GM21786 (cell line): ENCODE data around the gene KDM4B.

ENCODE experiments used
- ATAC-seq: cut with Tn5 transposase; IDR thresholded peaks from one replicate; pipeline ENCODE4 v1.9.1; 2021; ENCODE audit not compliant: unreplicated experiment

KDM4B gene

GRCh38 chr19:5067678-5068077, 98.8 kb downstream of the KDM4B start:
- no peak for ATAC-seq

DNA sequence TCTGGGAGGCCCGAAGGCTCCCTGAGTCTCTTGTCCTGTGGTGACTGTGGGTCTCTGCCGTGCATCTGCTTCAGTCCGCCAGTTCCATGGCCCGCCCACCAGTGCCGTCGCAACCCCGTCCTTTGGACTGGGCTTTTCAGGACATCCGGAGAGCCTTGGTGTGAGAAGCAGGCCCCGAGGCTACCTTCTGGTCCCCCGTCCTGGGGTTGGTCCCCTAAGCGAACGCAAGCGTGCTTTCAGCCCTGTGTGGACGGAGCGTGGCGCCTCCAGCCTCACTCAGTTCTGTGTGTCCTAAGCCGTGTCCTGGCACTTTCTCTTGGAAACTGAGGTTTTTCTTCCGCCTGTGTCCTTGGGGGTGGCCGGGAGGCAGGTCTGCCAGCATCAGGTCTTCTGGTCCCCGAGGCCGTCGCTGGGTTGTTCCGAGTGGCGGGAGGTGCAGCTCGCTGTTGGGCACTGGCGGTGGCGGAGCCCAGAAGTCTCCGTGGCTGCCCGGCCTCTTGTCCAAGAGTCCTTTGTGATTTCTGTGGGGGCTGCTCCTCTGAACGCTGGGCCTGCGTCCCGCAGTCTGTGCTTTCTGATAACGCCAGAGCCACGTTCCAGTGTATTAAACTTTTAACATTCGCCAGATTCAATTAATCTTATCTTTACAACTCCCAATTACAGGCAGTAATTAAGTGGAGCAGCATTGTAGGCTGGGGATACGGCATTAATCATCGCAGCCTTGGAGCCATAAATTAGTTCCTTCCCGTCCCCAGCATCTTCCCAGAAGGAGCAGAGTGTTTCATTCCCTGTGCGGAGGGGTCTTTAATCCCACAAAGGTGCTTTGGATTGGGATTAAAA, 99.5 kb downstream of the KDM4B start:
- ATAC-seq: no peak

GRCh38 chr19:5070331-5070730, 101.4 kb downstream of the KDM4B start:
- ATAC-seq: no peak

DNA sequence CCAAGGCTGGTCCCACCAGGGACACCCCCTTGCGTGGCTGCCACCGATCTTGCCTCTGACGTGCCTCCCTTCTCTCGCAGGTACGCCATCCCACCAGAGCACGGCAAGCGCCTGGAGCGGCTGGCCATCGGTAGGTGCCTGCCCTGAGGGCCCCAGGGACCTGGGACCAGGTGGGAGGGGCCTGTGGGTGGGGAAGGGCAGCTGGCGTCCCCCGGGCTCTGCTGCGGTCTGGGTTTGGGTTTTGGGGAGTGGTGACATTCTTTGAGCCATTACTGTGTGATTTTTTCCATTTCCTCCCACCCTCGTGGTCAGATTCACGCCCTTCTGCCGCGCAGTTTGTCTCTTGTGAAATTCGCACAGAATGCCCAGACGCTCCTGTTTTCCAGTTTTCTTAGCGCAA, 102.0 kb downstream of the KDM4B start:
- no peak for ATAC-seq

GRCh38 chr19:5071579-5071978, 102.7 kb downstream of the KDM4B start:
- no peak for ATAC-seq

- no peak for ATAC-seq
Observed at GRCh38 chr19:5072115-5072514, 103.2 kb downstream of the KDM4B start.

GRCh38 chr19:5073153-5073844, 104.4 kb downstream of the KDM4B start:
- no peak for ATAC-seq

DNA sequence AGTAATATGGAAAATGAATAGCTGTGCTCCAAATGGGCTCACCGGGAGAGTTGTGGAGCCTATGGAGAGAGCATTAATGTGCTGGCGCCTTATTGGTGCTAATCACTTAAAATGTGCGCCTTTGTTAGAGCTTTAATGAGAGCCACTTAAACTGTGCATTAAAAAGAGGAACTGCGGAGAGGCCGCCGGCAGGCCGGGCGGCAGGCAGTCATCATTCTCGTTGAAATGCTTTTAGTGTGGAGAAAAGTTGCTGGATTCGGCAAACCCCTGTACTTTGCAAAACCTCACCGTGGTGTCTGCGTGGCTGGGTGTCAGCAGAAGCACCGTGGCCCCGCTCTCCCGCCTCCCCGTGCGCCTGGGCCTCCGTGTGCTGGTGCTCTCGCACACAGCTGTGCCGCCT, 105.5 kb downstream of the KDM4B start:
- ATAC-seq: no peak

DNA sequence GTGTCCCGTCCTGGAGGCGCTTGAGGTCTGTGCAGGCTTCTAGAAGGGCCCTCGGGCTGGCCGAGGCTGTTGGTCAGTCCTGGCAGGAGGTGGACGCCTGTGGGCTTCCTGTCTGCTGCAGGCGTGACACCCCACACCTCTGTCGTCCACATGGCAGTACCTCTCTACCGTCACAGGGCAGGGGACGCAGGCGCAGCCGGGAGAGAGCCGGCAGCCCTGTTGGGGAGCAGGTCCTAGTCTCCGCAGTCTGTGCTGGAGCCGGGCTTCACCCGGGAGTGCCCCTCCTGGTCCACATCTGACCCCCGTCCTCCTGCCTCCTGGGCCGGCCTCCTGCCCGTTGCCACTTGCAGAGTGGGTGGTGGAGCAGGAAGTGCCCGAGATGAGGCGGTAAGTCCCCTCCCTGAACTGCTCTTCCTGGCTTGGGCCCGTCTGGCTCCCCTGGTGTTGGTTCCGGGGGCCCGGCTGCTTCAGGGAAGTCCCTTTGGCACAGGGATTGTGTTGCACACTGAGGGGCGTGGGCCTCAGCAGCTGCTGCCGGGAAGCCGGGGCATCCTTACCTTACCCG, 106.0 kb downstream of the KDM4B start:
- no peak for ATAC-seq

- ATAC-seq: no peak
Observed at GRCh38 chr19:5075597-5075996, 106.7 kb downstream of the KDM4B start.

DNA sequence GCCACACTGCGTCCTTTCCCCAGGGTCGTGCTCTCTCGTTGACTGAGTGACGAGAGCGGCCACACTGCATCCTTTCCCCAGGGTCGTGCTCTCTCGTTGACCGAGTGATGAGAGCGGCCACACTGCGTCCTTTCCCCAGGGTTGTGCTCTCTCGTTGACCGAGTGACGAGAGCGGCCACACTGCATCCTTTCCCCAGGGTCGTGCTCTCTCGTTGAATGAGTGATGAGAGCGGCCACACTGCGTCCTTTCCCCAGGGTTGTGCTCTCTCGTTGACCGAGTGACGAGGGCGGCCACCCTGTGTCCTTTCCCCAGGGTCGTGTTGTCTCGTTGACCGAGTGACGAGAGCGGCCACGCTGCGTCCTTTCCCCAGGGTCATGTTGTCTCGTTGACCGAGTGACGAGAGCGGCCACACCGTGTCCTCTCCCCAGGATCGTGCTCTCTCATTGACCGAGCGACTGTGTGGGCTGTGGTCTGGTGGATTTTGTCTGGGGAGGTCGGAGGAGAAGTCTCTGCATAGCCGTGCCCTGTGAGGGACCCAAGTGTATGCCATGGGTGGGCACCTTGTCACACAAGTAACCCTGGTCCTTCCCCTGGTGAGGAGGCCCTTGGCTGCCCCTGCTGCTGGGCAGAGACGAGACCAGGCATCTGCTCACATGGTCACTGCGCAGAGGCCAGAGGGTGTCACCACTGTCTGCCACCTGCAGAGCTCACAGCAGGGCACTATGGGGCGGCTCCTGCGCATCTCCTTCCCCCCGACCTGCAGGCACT, 107.7 kb downstream of the KDM4B start:
- ATAC-seq: no peak

DNA sequence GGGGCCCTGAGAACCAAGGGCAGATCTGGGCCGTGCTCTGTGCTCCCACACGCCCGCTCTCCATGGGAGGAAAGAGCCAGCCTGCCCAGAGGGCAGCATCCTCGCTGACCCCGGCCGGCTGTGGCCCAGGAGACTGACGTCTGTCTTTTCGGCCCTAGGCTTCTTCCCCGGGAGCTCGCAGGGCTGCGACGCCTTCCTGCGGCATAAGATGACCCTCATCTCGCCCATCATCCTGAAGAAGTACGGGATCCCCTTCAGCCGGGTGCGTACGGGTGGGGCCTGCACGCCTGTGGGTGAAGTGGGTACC, 108.2 kb downstream of the KDM4B start:
- no peak for ATAC-seq

- ATAC-seq: no peak
Observed at GRCh38 chr19:5078182-5078581, 109.3 kb downstream of the KDM4B start.

DNA sequence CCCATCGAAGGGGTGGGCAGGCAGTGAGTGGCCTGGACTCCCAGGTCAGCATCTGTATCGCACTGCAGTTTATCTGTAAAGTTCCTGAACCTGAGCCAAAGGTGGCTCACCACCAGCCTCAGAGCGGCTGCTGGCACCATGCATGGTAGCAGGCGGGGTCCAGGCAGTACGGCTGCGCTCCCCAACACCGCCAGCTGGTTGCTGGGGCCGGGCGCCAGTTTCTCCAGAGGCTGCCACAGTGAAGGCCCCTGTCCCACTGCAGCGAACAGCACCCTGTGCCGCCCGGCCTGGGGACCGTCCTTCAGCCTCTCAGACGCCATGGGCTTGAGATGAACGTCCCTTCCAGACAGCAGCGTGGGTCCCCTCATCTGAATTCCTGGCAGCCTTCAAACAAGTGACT, 109.8 kb downstream of the KDM4B start:
- no peak for ATAC-seq

DNA sequence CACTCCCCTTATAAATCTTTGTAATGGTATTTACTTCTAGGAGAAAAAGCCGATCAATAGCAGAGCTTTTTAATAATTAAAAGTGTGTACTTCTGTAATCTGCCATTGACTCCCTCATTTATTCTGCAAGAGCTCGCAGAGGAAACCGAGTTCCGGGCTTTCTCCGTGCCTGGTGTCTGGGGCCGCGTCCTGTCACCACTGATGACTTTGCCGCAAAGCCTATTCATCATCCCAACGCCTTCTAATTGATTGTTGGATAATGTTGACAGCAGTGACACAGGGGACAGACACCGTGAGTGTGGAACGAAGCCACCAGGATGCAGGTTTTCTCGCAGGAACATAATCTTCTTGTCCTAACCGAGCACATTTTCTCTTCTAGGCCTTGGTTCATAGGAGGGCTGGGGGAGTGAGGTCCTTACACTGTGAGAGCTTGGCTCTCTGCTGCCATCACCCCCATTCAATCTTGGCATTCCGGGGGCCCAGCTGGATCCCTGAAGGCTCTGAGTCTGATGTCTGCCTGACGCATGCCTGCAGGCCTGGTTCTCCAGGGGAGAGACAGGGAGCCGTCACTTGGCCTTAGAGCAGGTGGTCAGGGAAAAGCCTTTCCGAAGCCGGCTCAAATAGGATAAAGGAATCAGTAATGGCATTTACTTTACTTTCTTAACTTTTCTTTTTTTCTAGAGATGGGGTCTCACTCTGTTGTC, 110.3 kb downstream of the KDM4B start:
- ATAC-seq: no peak

- ATAC-seq: no peak
Observed at GRCh38 chr19:5080030-5080654, 111.2 kb downstream of the KDM4B start.

DNA sequence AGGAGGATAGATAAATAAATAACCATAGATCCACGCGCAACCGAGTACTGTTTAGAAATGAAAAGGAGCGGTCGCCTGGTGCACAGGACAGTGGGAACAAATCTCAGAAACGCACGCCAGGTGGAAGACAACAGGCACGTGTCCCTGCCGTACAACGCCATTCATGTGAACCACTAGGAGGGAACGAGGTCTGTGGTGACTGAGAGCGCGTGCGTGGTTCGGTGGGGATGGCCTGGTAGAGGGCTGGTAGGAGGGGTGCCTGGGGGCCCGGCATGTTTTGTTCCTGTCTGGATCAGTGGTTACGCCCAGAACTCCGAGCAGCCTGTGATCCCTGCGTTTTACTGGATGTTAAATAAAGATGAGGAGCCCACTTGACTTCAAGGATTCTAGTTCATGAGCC, 111.9 kb downstream of the KDM4B start:
- no peak for ATAC-seq

DNA sequence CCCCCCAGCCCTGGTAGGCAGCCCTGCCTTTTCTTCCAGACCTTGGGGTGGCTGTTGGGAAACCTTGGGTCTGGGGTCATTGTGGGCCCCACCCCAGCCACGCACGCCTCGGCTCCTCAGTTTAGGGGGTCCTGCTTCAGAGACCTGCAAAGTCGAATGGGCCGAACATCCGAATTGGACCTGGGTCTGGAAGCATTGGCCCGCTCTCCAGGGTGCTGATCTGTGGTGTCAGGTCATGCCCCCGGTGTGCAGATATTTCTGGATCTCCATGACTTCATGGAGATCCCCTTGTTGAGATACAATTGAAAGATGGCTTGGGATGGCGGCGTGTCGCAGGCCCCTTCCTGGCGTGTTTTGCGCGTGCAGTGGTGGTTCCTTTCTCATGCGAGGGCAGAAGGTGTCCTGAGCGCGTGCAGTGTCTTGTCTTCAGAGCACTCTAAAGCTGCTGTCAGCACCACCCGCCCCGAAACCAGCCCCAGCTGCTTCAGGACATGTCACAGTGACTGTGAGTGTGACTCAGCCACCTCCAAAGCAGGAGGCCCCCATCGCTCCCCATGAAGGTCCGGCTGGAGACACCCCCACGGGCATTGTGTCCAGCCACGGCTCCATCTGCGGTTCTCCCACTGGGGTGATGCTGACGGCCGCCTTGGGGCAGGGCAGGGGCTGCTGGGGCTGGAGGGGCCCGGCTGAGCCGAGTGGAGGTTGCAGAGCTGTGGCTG, 112.7 kb downstream of the KDM4B start:
- no peak for ATAC-seq

DNA sequence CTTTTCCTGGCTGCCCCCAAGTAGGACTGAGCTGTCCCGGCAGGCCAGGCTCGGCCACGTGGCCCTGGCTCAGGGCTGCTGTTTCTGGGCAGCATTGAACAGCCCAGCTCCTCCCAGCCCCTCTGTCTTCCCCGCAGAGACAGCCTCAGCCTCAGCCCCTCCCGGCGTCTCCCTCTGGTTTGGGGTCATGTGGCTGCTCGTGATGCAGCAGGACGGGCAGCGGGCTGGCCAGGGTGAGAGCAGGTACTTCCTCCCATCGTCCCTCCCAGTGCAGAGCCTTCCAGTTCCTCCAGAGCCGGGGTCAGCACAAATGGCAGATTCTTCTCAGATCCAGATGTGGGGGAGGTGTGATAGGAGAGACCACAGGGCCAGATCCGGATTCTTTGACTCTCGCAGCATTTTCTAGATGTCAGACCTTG, 114.6 kb downstream of the KDM4B start:
- no peak for ATAC-seq

DNA sequence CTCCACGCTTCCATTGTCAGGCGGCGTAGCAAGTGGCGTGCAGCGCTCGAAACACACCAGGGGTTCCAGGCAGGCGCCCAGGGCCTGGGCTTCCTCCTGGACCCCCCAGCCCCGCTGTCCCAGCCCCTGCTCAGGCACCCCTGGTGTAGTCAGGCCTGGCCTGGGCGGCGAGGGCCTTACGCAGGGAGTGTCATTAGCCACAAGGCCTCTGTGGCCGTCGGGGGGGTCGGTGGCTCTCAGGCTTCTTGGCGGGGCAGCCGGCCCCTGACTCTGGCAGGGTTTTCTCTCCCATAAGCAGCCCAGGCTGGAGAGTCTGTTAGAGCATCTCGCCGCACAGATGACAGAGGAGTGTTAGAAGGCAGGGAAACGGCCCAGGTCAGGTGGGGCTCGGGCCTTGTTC, 116.7 kb downstream of the KDM4B start:
- no peak for ATAC-seq
